Loucy (cell line): ENCODE measurements around the gene GPR137.

Experiments used
- H2AFZ ChIP-seq: fragments of 200-600 bp; sonication (generic); 2 replicates; pipeline ENCODE4 v1.6.0; 2016; ENCODE audit warnings: antibody characterized with exemption, mild to moderate bottlenecking, low read length, moderate library complexity
- H3F3A ChIP-seq: fragments of 200-600 bp; 2 replicates; pipeline ENCODE4 v1.6.0; 2016; ENCODE audit warnings: antibody characterized with exemption, low read depth, mild to moderate bottlenecking
- H3K27me3 ChIP-seq: fragments of 200-600 bp; sonication (generic); 2 replicates; pipeline ENCODE4 v1.6.1; 2014; ENCODE audit warnings: low read length, mild to moderate bottlenecking; ENCODE audit not compliant: insufficient read depth, poor library complexity, severe bottlenecking
- H3K36me3 ChIP-seq: fragments of 200-600 bp; sonication (generic); 2 replicates; pipeline ENCODE4 v1.6.1; 2016; ENCODE audit warnings: low read length; ENCODE audit not compliant: insufficient read depth
- H3K4me1 ChIP-seq: fragments of 200-600 bp; sonication (generic); 2 replicates; pipeline ENCODE4 v1.5.1; 2014; ENCODE audit warnings: low read length, mild to moderate bottlenecking; ENCODE audit not compliant: insufficient read depth, poor library complexity, severe bottlenecking
- H3K4me2 ChIP-seq: fragments of 200-600 bp; sonication (generic); 2 replicates; pipeline ENCODE4 v1.6.0; 2014; ENCODE audit warnings: antibody characterized with exemption, low read length, low read depth, mild to moderate bottlenecking; ENCODE audit not compliant: poor library complexity, severe bottlenecking
- H3K4me3 ChIP-seq: fragments of 200-600 bp; sonication (generic); 2 replicates; pipeline ENCODE4 v1.5.1; 2014; ENCODE audit warnings: low read length, mild to moderate bottlenecking, mixed read lengths; ENCODE audit not compliant: poor library complexity, severe bottlenecking
- H3K79me2 ChIP-seq: fragments of 200-600 bp; sonication (generic); 2 replicates; pipeline ENCODE4 v1.6.1; 2014; ENCODE audit warnings: low read length; ENCODE audit not compliant: insufficient read depth
- H3K9ac ChIP-seq: fragments of 200-600 bp; sonication (generic); 2 replicates; pipeline ENCODE4 v1.6.0; 2014; ENCODE audit warnings: mild to moderate bottlenecking, low read depth, low read length, moderate library complexity; ENCODE audit not compliant: poor library complexity, severe bottlenecking
- H3K9me2 ChIP-seq: fragments of 200-600 bp; sonication (generic); replicated peaks from 2 replicates; pipeline ENCODE4 v1.6.1; 2016; ENCODE audit warnings: low read depth, low read length, mixed read lengths
- H3K9me3 ChIP-seq: fragments of 200-600 bp; sonication (generic); 2 replicates; pipeline ENCODE4 v1.6.1; 2014; ENCODE audit warnings: mild to moderate bottlenecking, antibody characterized with exemption, low read length, low read depth; ENCODE audit not compliant: insufficient read depth
- H4K20me1 ChIP-seq: fragments of 200-600 bp; sonication (generic); 2 replicates; pipeline ENCODE4 v1.6.0; 2014; ENCODE audit warnings: antibody characterized with exemption, low read length, mild to moderate bottlenecking; ENCODE audit not compliant: insufficient read depth, poor library complexity, severe bottlenecking
- CTCF ChIP-seq: fragments of 200-600 bp; sonication (generic); conservative IDR thresholded peaks from 2 replicates; pipeline ENCODE4 v1.5.1; 2014; ENCODE audit warnings: mild to moderate bottlenecking, antibody characterized with exemption, low read length
- EZH2phosphoT487 ChIP-seq: fragments of 200-600 bp; IDR thresholded peaks from 2 replicates; pipeline ENCODE4 v1.6.1; 2018; ENCODE audit warnings: antibody characterized with exemption, mild to moderate bottlenecking, moderate library complexity, borderline replicate concordance

GPR137 gene

GRCh38 chr11:64264371-64264852, 21.2 kb upstream of the GPR137 start:
- Histone ChIP-seq H3K4me2 (no peak overlapping the region), H3F3A (peaks cover 3% of the 10 kb centered on the region; the same call in 1 of the 2 replicates), H3K4me3 (no peak overlapping the region), H3K9me2 (no peaks in the 10 kb centered on the region), H2AFZ (no peak overlapping the region), H3K36me3 (no peaks in the 10 kb centered on the region), H4K20me1 (no peaks in the 10 kb centered on the region), H3K79me2 (no peaks in the 10 kb centered on the region), H3K4me1 (peaks cover 14% of the 10 kb centered on the region), H3K9me3 (no peaks in the 10 kb centered on the region), H3K27me3 (no peaks in the 10 kb centered on the region), H3K9ac (no peak overlapping the region)
- TF ChIP-seq EZH2phosphoT487, result no peak
- no peak for TF ChIP-seq CTCF

GRCh38 chr11:64265176-64266160, 20.2 kb upstream of the GPR137 start:
- H3K9ac ChIP-seq, result no peak overlapping the region
- no peak overlapping the region for H3K4me3 ChIP-seq
- H3K9me2 ChIP-seq, result no peaks in the 10 kb centered on the region
- no peak overlapping the region for H2AFZ ChIP-seq
- no peaks in the 10 kb centered on the region for H3K79me2 ChIP-seq
- peaks cover 14% of the 10 kb centered on the region for H3K4me1 ChIP-seq
- TF ChIP-seq CTCF (no peak), EZH2phosphoT487 (no peak)
- peaks cover 6% of the 10 kb centered on the region; the same call in 1 of the 2 replicates for H3F3A ChIP-seq
- H3K9me3 ChIP-seq, result no peaks in the 10 kb centered on the region
- H3K27me3 ChIP-seq, result no peaks in the 10 kb centered on the region
- H3K4me2 ChIP-seq, result no peak overlapping the region
- no peaks in the 10 kb centered on the region for H4K20me1 ChIP-seq
- H3K36me3 ChIP-seq, result no peaks in the 10 kb centered on the region

GRCh38 chr11:64266339-64266738, 19.3 kb upstream of the GPR137 start:
- no peak overlapping the region for H3K4me2 ChIP-seq
- H3F3A ChIP-seq, result peaks cover 6% of the 10 kb centered on the region; the same call in 1 of the 2 replicates
- H3K4me1 ChIP-seq, result peaks cover 14% of the 10 kb centered on the region
- H3K9me2 ChIP-seq, result no peaks in the 10 kb centered on the region
- H3K4me3 ChIP-seq, result no peak overlapping the region
- no peaks in the 10 kb centered on the region for H3K36me3 ChIP-seq
- no peak overlapping the region for H2AFZ ChIP-seq
- TF ChIP-seq CTCF (no peak), EZH2phosphoT487 (no peak)
- no peak overlapping the region for H3K9ac ChIP-seq
- H3K79me2 ChIP-seq, result no peaks in the 10 kb centered on the region
- H3K9me3 ChIP-seq, result no peaks in the 10 kb centered on the region
- no peaks in the 10 kb centered on the region for H4K20me1 ChIP-seq
- H3K27me3 ChIP-seq, result no peaks in the 10 kb centered on the region
